PC-9 (cell line): ENCODE measurements around the gene SERINC5.

Experiments used
- EZH2 ChIP-seq: fragments of 200-600 bp; sonication (generic); IDR thresholded peaks from 2 replicates; pipeline ENCODE4 v1.8.0; 2017; ENCODE audit warnings: antibody characterized with exemption, low read depth
- TF ChIP-seq, protein P1 (sequence below): fragments of 200-600 bp; sonication (generic); conservative IDR thresholded peaks from 2 replicates; pipeline ENCODE4 v1.6.1; 2017; ENCODE audit warnings: mixed run types, antibody characterized with exemption, mild to moderate bottlenecking, moderate library complexity

DNA sequence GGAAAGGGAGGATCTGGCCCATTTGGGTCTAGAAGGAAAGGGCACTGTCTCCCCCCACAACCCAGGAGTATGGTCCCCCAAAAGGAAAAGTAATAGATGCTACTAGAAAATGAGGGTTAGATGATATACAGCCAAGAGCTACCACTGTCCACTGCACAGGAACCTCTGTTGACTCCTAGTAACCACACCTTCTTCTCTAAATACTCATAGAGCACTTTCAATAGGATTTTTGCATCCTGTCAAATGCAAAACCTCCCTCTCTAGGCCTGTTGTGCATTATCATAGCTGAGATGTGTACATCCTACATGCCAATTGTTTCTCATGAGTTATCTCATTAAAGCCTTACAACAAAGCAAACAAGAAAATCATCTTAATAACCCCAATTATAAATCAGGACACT is 153.9 kb downstream of the SERINC5 start:
- TF ChIP-seq, protein P1, sequence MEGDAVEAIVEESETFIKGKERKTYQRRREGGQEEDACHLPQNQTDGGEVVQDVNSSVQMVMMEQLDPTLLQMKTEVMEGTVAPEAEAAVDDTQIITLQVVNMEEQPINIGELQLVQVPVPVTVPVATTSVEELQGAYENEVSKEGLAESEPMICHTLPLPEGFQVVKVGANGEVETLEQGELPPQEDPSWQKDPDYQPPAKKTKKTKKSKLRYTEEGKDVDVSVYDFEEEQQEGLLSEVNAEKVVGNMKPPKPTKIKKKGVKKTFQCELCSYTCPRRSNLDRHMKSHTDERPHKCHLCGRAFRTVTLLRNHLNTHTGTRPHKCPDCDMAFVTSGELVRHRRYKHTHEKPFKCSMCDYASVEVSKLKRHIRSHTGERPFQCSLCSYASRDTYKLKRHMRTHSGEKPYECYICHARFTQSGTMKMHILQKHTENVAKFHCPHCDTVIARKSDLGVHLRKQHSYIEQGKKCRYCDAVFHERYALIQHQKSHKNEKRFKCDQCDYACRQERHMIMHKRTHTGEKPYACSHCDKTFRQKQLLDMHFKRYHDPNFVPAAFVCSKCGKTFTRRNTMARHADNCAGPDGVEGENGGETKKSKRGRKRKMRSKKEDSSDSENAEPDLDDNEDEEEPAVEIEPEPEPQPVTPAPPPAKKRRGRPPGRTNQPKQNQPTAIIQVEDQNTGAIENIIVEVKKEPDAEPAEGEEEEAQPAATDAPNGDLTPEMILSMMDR = no peak
- no peak for TF ChIP-seq EZH2
